Measurements from ENCODE around the gene NIN.

The NIN gene

GRCh38 chr14:50813544-50813863 lies 17.5 kb downstream of the NIN start:
- no peaks in the 10 kb centered on the region for H4K20me1 ChIP-seq (ENCODE audit: insufficient read depth, low read length)
- H3K9ac ChIP-seq (ENCODE audit: low read length): peak overlapping the region; percentile 4; the same call in 1 of the 2 replicates
- H3F3A ChIP-seq (ENCODE audit: insufficient read depth, low read length): no peaks in the 10 kb centered on the region; the same call in 1 of the 2 replicates
- peaks cover 57% of the 10 kb centered on the region for H3K36me3 ChIP-seq (ENCODE audit: insufficient read depth, low read length)
- peaks cover 79% of the 10 kb centered on the region for H3K79me2 ChIP-seq (ENCODE audit: insufficient read depth, low read length)
- TF ChIP-seq, protein P1, sequence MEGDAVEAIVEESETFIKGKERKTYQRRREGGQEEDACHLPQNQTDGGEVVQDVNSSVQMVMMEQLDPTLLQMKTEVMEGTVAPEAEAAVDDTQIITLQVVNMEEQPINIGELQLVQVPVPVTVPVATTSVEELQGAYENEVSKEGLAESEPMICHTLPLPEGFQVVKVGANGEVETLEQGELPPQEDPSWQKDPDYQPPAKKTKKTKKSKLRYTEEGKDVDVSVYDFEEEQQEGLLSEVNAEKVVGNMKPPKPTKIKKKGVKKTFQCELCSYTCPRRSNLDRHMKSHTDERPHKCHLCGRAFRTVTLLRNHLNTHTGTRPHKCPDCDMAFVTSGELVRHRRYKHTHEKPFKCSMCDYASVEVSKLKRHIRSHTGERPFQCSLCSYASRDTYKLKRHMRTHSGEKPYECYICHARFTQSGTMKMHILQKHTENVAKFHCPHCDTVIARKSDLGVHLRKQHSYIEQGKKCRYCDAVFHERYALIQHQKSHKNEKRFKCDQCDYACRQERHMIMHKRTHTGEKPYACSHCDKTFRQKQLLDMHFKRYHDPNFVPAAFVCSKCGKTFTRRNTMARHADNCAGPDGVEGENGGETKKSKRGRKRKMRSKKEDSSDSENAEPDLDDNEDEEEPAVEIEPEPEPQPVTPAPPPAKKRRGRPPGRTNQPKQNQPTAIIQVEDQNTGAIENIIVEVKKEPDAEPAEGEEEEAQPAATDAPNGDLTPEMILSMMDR (IDR thresholded peaks at IDR 0.05; ENCODE audit: low read length): no peak
- TF ChIP-seq EZH2 (IDR thresholded peaks at IDR 0.05; ENCODE audit: borderline replicate concordance, low read length): no peak
- H2AFZ ChIP-seq (ENCODE audit: low read length): no peak overlapping the region
- H3K4me1 ChIP-seq (ENCODE audit: insufficient read depth, low read length, severe bottlenecking): peaks cover 24% of the 10 kb centered on the region
- no peaks in the 10 kb centered on the region for H3K9me2 ChIP-seq (ENCODE audit: low read depth, low read length)
- peak overlapping the region; percentile 7 for H3K4me3 ChIP-seq (ENCODE audit: low read depth, low read length, poor library complexity, severe bottlenecking)
- H3K27ac ChIP-seq (ENCODE audit: low read depth, low read length, poor library complexity, severe bottlenecking): peak overlapping the region; percentile 72
- H3K4me2 ChIP-seq (ENCODE audit: low read length): peak overlapping the region; percentile 40
- H3K9me3 ChIP-seq (ENCODE audit: low read length): no peaks in the 10 kb centered on the region
- H3K27me3 ChIP-seq (ENCODE audit: insufficient read depth, low read length): no peaks in the 10 kb centered on the region

- no peaks in the 10 kb centered on the region for H3K27me3 ChIP-seq (ENCODE audit: insufficient read depth, low read length)
- no peaks in the 10 kb centered on the region for H4K20me1 ChIP-seq (ENCODE audit: insufficient read depth, low read length)
- H3K4me3 ChIP-seq (ENCODE audit: low read depth, low read length, poor library complexity, severe bottlenecking): peak overlapping the region; percentile 7
- H3K9ac ChIP-seq (ENCODE audit: low read length): peak overlapping the region; percentile 17
- peak overlapping the region; percentile 40 for H3K4me2 ChIP-seq (ENCODE audit: low read length)
- H3F3A ChIP-seq (ENCODE audit: insufficient read depth, low read length): no peaks in the 10 kb centered on the region; the same call in 1 of the 2 replicates
- no peaks in the 10 kb centered on the region for H3K9me3 ChIP-seq (ENCODE audit: low read length)
- H2AFZ ChIP-seq (ENCODE audit: low read length): no peak overlapping the region
- H3K27ac ChIP-seq (ENCODE audit: low read depth, low read length, poor library complexity, severe bottlenecking): peak overlapping the region; percentile 72
- H3K36me3 ChIP-seq (ENCODE audit: insufficient read depth, low read length): peaks cover 58% of the 10 kb centered on the region
- no peak for TF ChIP-seq EZH2 (IDR thresholded peaks at IDR 0.05; ENCODE audit: borderline replicate concordance, low read length)
- TF ChIP-seq, protein P1 (IDR thresholded peaks at IDR 0.05; ENCODE audit: low read length): no peak
- H3K9me2 ChIP-seq (ENCODE audit: low read depth, low read length): no peaks in the 10 kb centered on the region
- H3K4me1 ChIP-seq (ENCODE audit: insufficient read depth, low read length, severe bottlenecking): peaks cover 24% of the 10 kb centered on the region
- peaks cover 80% of the 10 kb centered on the region for H3K79me2 ChIP-seq (ENCODE audit: insufficient read depth, low read length)
These were observed 18.0 kb downstream of the NIN start for GRCh38 chr14:50812856-50813543.

DNA sequence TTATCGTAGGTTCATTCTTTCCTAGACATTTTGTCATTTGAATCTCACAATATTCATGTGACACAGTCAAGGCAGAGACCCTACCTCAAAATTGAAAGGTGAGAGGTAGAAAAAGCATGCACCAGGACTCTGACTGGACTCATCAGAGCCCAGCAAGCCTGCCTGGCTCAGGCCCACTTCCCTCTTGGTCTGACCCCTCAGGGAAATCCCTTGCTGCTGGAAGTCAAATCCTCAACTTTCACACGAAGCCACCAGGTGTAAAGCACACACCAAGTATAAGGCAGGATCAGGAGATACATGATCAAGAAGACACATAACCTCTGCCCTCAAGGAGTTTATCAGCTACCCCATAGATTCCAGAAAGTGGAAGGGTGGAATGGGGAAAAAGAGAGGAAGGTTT lies 18.8 kb downstream of the NIN start:
- no peaks in the 10 kb centered on the region for H3K9me2 ChIP-seq (ENCODE audit: low read depth, low read length)
- H3K9me3 ChIP-seq (ENCODE audit: low read length): no peaks in the 10 kb centered on the region
- H3K4me1 ChIP-seq (ENCODE audit: insufficient read depth, low read length, severe bottlenecking): peaks cover 24% of the 10 kb centered on the region
- H3K27me3 ChIP-seq (ENCODE audit: insufficient read depth, low read length): no peaks in the 10 kb centered on the region
- peak overlapping the region; percentile 72 for H3K27ac ChIP-seq (ENCODE audit: low read depth, low read length, poor library complexity, severe bottlenecking)
- H3K36me3 ChIP-seq (ENCODE audit: insufficient read depth, low read length): peaks cover 62% of the 10 kb centered on the region
- no peak overlapping the region for H3K4me3 ChIP-seq (ENCODE audit: low read depth, low read length, poor library complexity, severe bottlenecking)
- H4K20me1 ChIP-seq (ENCODE audit: insufficient read depth, low read length): no peaks in the 10 kb centered on the region
- H3K4me2 ChIP-seq (ENCODE audit: low read length): 0 out of 2 replicates have a peak overlapping the region, but pooled peaks have one; percentile 40
- no peak overlapping the region for H3K9ac ChIP-seq (ENCODE audit: low read length)
- TF ChIP-seq, protein P1 (IDR thresholded peaks at IDR 0.05; ENCODE audit: low read length): no peak
- no peak for TF ChIP-seq EZH2 (IDR thresholded peaks at IDR 0.05; ENCODE audit: borderline replicate concordance, low read length)
- H2AFZ ChIP-seq (ENCODE audit: low read length): no peak overlapping the region
- H3K79me2 ChIP-seq (ENCODE audit: insufficient read depth, low read length): peaks cover 83% of the 10 kb centered on the region
- H3F3A ChIP-seq (ENCODE audit: insufficient read depth, low read length): no peaks in the 10 kb centered on the region

All from OCI-LY1 (cell line).